Adrenal gland (tissue), 5 donors: ENCODE measurements around the gene TADA3.

Source experiments
- CTCF ChIP-seq, 6 experiments: fragments of 450-650 bp in 4 of 6; fragments of 200-600 bp in 2 of 6; sonication (generic) in 1 of 6; IDR thresholded peaks; 1 replicate in 5 of 6; 2 replicates in 1 of 6; pipeline versions ENCODE4 v1.5.1 to v1.8.0; 2016 to 2021; ENCODE audit warnings: antibody characterized with exemption in 6 of 6, mild to moderate bottlenecking in 2 of 6, moderate library complexity in 1 of 6
- POLR2A ChIP-seq, 2 donors: fragments of 450-650 bp; IDR thresholded peaks; one replicate each; pipeline ENCODE4 v1.6.1; 2017; ENCODE audit warnings: antibody characterized with exemption in 2 of 2, mild to moderate bottlenecking in 2 of 2, moderate library complexity in 1 of 2
- donor health status: DM: no; HTN: no; CAD: no.

GRCh38 chr3:9743548-9743947 lies 48.7 kb downstream of the TADA3 start:
- TF ChIP-seq CTCF (IDR thresholded peaks at IDR 0.05) (no peak), POLR2A (IDR thresholded peaks at IDR 0.05) (no peak)
